ENCODE measurements around the gene STRA6.

GRCh38 chr15:74199297-74199652 is 3.3 kb downstream of the STRA6 start:
- TF ChIP-seq CTCF (IDR thresholded peaks at IDR 0.05; ENCODE audit: borderline replicate concordance, extremely low read depth, low read length, poor library complexity, severe bottlenecking) = no peak
- no peak for TF ChIP-seq EZH2 (IDR thresholded peaks at IDR 0.05; ENCODE audit: borderline replicate concordance, low read depth, low read length, severe bottlenecking)

Data from DND-41 (cell line).